Stimulated activated CD8-positive, alpha-beta memory T cell treated with anti-CD3 and anti-CD28 coated beads, Interleukin-7, amount 100 ng/mL, for 24 hours (primary cell): ENCODE measurements around the gene GIMAP2.

Source experiments
- DNase-seq: peaks from one replicate; pipeline ENCODE4 v3.0.0-alpha.2; 2020; ENCODE audit warnings: low read depth

GIMAP2 gene

GRCh38 chr7:150733482-150734095 is 48.1 kb downstream of the GIMAP2 start:
- no peak for DNase-seq

- DNase-seq, result no peak
These were observed 48.7 kb downstream of the GIMAP2 start for GRCh38 chr7:150734254-150734653.

- DNase-seq, result no peak
These were observed 50.3 kb downstream of the GIMAP2 start for GRCh38 chr7:150735596-150736358.

DNA sequence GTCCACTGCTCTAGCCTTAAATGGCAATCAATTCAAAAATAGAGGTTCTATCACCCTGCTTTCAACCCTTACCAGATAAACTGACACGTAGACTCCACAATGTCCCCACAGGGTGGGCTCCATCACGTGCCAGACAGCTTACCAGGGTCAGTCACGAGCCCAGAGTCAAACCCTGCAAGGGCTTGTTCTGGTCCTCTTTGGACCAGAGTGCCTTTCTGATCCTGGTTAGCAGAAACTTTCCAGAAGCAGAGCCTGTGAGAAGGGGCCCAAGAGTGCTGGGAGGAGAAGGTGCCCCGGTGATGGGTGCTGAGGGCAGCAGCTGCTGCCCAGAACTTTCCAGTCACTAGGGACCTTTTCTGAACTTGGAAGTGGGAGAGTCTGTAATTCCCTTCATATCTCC is 51.4 kb downstream of the GIMAP2 start:
- DNase-seq, result no peak

GRCh38 chr7:150737265-150738055 is 52.0 kb downstream of the GIMAP2 start, which contains the start of gene GIMAP5:
Gene GIMAP5, plus strand, starts transcription at chr7:150737418. Its CDS starts 3,467 bp downstream, at chr7:150740885.
- DNase-seq, result no peak

DNA sequence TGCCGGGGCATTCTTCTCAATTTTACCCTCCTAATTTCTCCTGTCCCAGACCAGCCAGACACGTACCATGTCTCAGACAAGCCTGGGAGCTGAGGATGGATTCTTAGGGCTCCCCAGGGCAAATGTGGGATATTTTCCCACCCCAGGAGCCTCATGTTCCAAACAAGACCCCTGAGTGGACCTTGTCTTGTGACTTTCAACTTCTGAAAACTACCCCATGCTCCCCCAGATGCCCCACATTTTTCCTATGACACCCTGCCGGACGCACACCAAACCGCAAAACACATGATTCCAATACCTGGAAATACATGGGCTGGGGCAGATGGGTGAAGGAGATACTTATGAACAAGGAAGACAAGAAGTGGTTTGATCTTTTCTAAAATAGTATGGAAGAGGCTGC is 52.6 kb downstream of the GIMAP2 start:
- DNase-seq, result no peak

GRCh38 chr7:150738591-150739001 is 53.1 kb downstream of the GIMAP2 start:
- no peak for DNase-seq

DNA sequence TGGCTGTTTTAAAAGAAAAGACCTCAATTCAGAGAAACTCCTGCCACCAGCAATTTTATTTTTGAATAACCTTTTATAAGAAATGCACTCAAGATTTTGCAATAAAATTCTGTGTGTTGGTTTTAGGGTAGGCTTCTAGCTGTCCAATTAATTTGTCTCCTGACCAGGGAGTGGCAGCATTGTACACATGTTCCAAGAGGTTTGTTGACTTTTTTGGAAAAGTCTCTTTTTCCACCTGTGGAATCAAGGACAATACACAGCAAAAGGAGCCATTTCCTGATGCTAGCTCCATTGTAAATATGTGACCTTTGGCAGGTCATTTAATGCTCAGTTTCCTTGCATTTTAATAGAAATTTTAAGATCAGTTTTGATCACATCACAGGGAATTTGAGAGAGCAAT is 53.5 kb downstream of the GIMAP2 start:
- DNase-seq, result no peak

DNA sequence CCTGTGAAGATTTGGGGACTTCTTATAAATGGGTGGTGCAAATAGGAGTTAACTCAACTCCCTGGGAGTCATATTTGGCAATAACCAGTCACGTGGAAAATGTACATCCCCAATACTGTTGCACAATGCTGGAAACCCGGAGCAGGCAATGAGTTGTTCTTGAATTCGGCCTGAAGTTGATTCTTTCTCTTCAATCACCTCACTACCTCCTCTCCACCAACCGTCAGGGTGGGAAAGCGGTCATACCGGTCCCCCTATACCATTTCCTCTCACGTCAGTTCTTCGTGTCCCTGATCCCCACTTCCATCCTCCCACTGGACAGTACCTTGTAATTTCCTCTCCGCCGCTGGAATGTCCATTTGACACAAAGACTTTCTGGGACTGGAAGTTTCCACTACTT is 54.5 kb downstream of the GIMAP2 start:
- no peak for DNase-seq

- no peak for DNase-seq
These were observed 56.9 kb downstream of the GIMAP2 start for GRCh38 chr7:150742286-150742968.
